Adrenal gland (tissue), 12 donors: ENCODE results near the gene TCAF2. TPM values are rescaled to one million over a fixed set of nuclear protein-coding genes. Genes with fewer than 3 reads are reported as not detected.
"Not testable (repeated sequence)": the region's sequence is repeated elsewhere in the genome, so short reads cannot be mapped to it uniquely, and the experiment has no call there.

Source experiments
- DNase-seq, 7 donors: peaks; one replicate each; pipeline ENCODE4 v3.0.0-alpha.2; 2019 to 2020
- H3K27ac ChIP-seq, 5 donors: fragments of 200-600 bp; sonication (generic) in 4 of 5; 1 replicate in 3 of 5; 2 replicates in 2 of 5; pipeline versions ENCODE4 v1.5.1 to v1.8.0; 2016 to 2020; ENCODE audit warnings: mild to moderate bottlenecking in 1 of 5
- H3K27me3 ChIP-seq: fragments of 200-600 bp; 2 replicates; pipeline ENCODE4 v1.8.0; 2021
- H3K36me3 ChIP-seq, 2 donors: fragments of 200-600 bp; replicated peaks in 1 of 2; 1 replicate in 1 of 2; 2 replicates in 1 of 2; pipeline versions ENCODE4 v1.5.1 to v1.8.0; 2018 to 2022
- H3K4me1 ChIP-seq, 2 donors: fragments of 200-600 bp; replicated peaks in 1 of 2; 1 replicate in 1 of 2; 2 replicates in 1 of 2; pipeline versions ENCODE4 v1.5.1 to v1.8.0; 2018 to 2021
- H3K4me3 ChIP-seq, 4 donors: fragments of 200-600 bp; sonication (generic) in 3 of 4; one replicate each; pipeline ENCODE4 v1.5.1; 2016 to 2018
- H3K9me3 ChIP-seq, 3 donors: fragments of 200-600 bp; sonication (generic) in 1 of 3; replicated peaks in 1 of 3; 1 replicate in 2 of 3; 2 replicates in 1 of 3; pipeline versions ENCODE4 v1.5.1 to v1.8.0; 2016 to 2021
- WGBS, 4 donors: extraction: QIAGEN DNeasy Blood & Tissue Kit in 2 of 4; methylation state at CpG; one replicate each; pipeline versions ENCODE4 v1.1.5 to v1.1.7; 2013 to 2017; 5-methylcytosine and 5-hydroxymethylcytosine counted together
- intact Hi-C, 2 donors: fragments of 100-400 bp; cut with DNase I; formaldehyde crosslinking; loops; one replicate each; pipeline versions ENCODE4 v1.14.1 to v1.15.0; 2022 to 2023
- polyA plus RNA-seq, 3 donors: library from polyadenylated mRNA; stranded (reverse); fragments of 200-250 nt in 2 of 3; fragments of 350-450 nt in 1 of 3; fragmentation: Illumina TruSeq in 1 of 3; extraction: RNeasy Lipid Tissue Mini Kit (QIAGEN cat#74804) in 1 of 3; gene quantifications; one replicate each; pipeline ENCODE4 v1.2.3, GENCODE V29; 2013 to 2014
- small RNA-seq, 2 donors: library from RNA; depleted of rRNA; stranded (forward); fragments of <200 nt; gene quantifications; one replicate each; pipeline ENCODE3, GENCODE V24; 2016
- total RNA-seq, 9 donors: library from RNA; depleted of rRNA in 4 of 9; stranded (reverse); fragments of >200 nt in 4 of 9; fragments of 120-200 nt in 1 of 9; fragmentation: NEBNext Ultra II Directional in 1 of 9; extraction: Animal tissue kit (Norgen Biotek cat#: 25700) in 1 of 9; gene quantifications; one replicate each; pipeline versions ENCODE4 v1.1.0 to v1.2.4, GENCODE V29; 2013 to 2023
- donor health status: healthy with polysubstance abuse.
- donor health status: Bipolar disorder and iron deficiency.
- donor health status: DM: yes; HTN: yes; CAD: no.
- donor health status: DM: no; HTN: no; CAD: no.
- donor health status: DM: no; HTN: no; CAD: no.
- donor health status: DM: yes; HTN: yes; CAD: no.

TCAF2 gene
- total and polyA plus RNA-seq, 12 donors = 1.1 to 8.9 (median 2.2) TPM

DNA sequence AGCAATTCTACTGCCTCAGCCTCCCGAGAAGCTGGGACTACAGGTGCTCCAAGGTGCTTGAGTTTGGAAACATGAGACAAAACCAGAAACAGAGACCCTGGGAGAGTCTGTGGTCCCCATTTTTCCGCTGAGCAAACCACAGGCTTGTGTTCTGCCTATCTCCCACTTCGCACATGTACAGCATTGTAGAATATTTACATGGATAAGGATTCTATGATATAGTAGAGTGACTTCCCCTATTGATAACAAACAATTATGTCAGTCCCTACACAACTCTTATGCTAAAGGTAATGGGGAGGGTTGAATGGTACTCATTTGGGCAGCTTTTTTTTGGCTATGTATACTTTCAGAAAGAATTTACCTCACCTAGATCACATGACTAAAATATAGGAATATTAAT is 29.1 kb downstream of the TCAF2 start:
- H3K27ac ChIP-seq, H3K36me3 ChIP-seq, DNase-seq, H3K27me3 ChIP-seq, intact Hi-C loops, H3K9me3 ChIP-seq, H3K4me1 ChIP-seq, H3K4me3 ChIP-seq: not testable (repeated sequence)
- WGBS, 4 donors = 91% methylated on average over 2 of the region's 3 CpGs; no CpG with 5 or more reads in 3 of the 4 donors

DNA sequence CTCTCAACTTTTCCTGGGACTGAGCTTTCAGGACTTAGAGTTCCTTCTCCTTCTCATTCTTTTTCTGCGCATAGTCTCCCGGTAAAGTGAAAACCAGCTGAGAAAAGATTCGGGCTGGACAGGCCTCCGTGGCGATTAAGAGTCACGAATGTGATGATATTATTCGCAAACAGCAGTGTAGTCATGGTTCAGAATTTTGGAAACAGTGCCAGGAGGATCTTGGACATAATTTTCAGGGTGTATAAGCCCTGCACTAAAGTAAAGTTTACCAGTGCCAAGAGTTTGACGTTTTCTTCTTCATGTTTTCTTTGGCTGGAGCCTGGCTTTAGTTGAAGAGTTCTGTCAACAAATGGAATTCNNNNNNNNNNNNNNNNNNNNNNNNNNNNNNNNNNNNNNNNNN is 29.7 kb downstream of the TCAF2 start:
- H3K27ac ChIP-seq, intact Hi-C loops, H3K9me3 ChIP-seq, H3K36me3 ChIP-seq, H3K4me1 ChIP-seq, H3K4me3 ChIP-seq, DNase-seq, H3K27me3 ChIP-seq: not testable (repeated sequence)
- no CpG with 5 or more reads among the region's 8 CpGs for WGBS, 4 donors

Small RNA genes lying within 50 kb of the gene (small RNA-seq; reads per million reads assigned to genes)
- gene AC073264.2 = 0 reads per million in 2 donors
- 0 reads per million in 2 donors for gene RNU6-162P

Other genes with a start within 250 kb of the TCAF2 start
- 100 to 1,000 TPM in 2 of 9 donors, 10 to 100 TPM in 6, 1 to 10 TPM in 1; 5.0 to 112 (median 76.9) TPM for gene ZYX, start 239.6 kb upstream of the TCAF2 start, total RNA-seq
- 100 to 1,000 TPM in 2 of 3 donors, 10 to 100 TPM in 1; 34.8 to 152 (median 117) TPM for gene ZYX, start 239.6 kb upstream of the TCAF2 start, polyA plus RNA-seq
- 1 to 10 TPM in 1 of 9 donors, under 1 TPM in 5, not detected in 3; 0.14 to 1.3 (median 0.51) TPM for gene EPHA1, start 212.1 kb upstream of the TCAF2 start, total RNA-seq
- gene EPHA1, start 212.1 kb upstream of the TCAF2 start, polyA plus RNA-seq = 1 to 10 TPM in 1 of 3 donors, under 1 TPM in 2; 0.07 to 1.2 (median 0.40) TPM
- under 1 TPM in 1 of 9 donors, not detected in 8; 0.42 TPM for gene TAS2R60, start 177.5 kb upstream of the TCAF2 start, total RNA-seq
- not detected for gene TAS2R60, start 177.5 kb upstream of the TCAF2 start, polyA plus RNA-seq
- gene TAS2R41, start 143.1 kb upstream of the TCAF2 start, total RNA-seq = under 1 TPM in 1 of 9 donors, not detected in 8; 0.28 TPM
- gene TAS2R41, start 143.1 kb upstream of the TCAF2 start, polyA plus RNA-seq = not detected
- under 1 TPM in 1 of 9 donors, not detected in 8; 0.22 TPM for gene CTAGE15, start 49.2 kb upstream of the TCAF2 start, total RNA-seq
- gene CTAGE15, start 49.2 kb upstream of the TCAF2 start, polyA plus RNA-seq = under 1 TPM in 1 of 3 donors, not detected in 2; 0.09 TPM
- 1 to 10 TPM in 4 of 9 donors, under 1 TPM in 3, not detected in 2; 0.28 to 3.6 (median 1.1) TPM for gene CTAGE6, start 136.7 kb downstream of the TCAF2 start, total RNA-seq
- gene CTAGE6, start 136.7 kb downstream of the TCAF2 start, polyA plus RNA-seq = under 1 TPM; 0.07 to 0.24 (median 0.13) TPM